GM18507 (cell line): ENCODE data around the gene WFDC1.

Experiments
- DNase-seq: peaks from one replicate; pipeline ENCODE4 v3.0.0; 2011; ENCODE audit warnings: low read depth; ENCODE audit not compliant: insufficient read length; ENCODE audit errors: extremely low spot score
- FAIRE-seq: peaks from 2 replicates; lab custom pipeline; 2011; peaks lifted over from hg19 to GRCh38; lab: Jason Lieb, UNC

Gene WFDC1

DNA sequence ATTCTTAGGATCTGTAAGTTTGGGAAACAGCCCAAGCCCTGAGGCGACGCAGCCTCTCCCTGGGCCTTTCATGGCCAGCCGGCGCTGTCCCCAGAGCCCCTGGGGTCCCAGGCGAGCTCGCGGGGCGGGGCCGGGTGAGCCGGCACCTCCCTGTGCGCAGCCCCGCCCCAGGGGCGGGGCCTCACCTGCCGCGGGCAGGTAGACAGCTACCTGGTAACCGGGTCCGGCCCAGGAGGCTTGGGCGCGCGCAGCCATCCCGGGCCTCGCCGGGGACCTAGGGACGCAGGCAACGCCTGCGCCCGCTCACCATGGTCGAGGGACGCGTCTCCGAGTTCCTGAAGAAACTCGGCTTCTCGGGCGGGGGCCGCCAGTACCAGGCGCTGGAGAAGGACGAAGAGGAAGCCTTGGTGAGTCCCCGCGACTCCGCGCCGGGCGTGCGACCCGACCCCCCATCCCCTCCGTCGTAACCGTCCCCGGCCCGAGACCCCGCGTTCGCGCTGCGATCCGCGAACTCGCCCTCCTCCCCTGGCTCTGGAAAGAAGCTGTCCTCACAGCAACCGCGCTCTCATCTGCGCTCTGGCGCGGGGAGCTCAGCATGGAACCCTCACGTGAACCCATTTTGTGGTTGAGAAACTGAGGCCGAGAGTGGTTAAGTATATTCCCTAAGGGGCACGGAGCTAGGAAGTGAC is 73.8 kb downstream of the WFDC1 start, which contains the start of gene ATP2C2:
ATP2C2 (plus strand) TSS at position 231 of the 689 bp plus-strand sequence; CDS start at position 309, 78 bp downstream.
- no peak for FAIRE-seq

DNA sequence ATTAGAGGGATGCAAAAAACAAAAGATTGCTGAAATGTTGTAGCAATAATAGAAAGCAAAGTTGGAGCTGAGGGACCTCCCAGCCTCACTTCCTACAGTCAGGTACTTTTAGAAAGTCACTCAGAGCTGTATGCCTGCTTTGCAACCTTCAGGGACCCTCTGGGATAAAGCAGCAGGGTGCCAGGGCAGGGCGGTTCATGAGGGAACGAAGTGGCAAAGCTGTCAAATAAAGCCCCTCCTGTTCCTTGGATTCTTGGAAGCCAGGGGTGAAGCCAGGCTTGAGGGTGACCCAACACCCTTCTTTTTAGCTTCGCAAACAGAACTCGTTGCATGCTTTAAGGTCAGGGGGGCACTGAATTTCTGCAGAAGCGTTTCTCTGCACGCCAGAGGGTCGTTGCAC is 74.4 kb downstream of the WFDC1 start:
- DNase-seq: no peak
- FAIRE-seq: no peak

More for the DNA sequence above, 73.8 kb downstream of the WFDC1 start, which contains the start of gene ATP2C2:
- DNase-seq: no peak

- DNase-seq: no peak
- FAIRE-seq: no peak
Observed at GRCh38 chr16:84369938-84370627, 75.4 kb downstream of the WFDC1 start.

- no peak for FAIRE-seq
- DNase-seq: no peak
Observed at GRCh38 chr16:84370723-84371552, 76.3 kb downstream of the WFDC1 start.

DNA sequence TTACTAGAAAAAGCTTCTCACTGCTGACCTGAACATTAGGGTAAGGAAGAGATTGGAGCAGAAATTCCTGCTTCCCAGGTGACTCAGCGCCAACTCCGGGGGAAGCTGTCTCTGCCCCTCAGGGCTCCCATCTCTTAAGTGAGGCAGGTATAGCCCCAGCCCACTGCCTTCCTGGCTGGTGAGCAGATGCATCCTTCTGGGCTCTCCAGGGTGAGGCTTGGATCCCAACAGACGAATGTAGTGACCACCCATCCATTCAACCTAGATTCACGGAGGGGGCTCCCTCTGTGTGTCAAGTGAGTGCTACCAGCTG is 76.8 kb downstream of the WFDC1 start:
- FAIRE-seq: no peak
- no peak for DNase-seq

GRCh38 chr16:84373907-84374489 is 79.3 kb downstream of the WFDC1 start:
- no peak for DNase-seq
- no peak for FAIRE-seq

DNA sequence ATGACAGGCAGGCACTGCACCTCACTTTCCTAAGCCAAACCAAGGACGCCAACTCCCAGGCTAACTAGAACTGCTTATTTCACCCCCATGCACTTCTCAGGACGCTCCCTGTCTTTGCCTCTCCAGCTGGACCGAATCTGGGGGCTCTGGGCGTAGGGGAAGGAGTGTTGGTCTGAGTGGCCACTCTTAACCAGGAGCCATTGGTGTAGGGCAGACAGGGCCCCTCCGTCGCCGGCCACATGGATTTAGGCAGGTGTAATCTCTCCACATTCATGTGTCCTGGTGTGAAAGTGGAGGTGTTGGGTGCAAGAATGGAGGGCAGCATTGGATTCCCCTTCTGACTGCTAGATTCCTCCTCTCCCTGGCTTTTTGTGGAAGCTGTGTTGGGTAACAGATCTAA is 83.4 kb downstream of the WFDC1 start:
- FAIRE-seq (no peak), DNase-seq (no peak)

- DNase-seq (no peak), FAIRE-seq (no peak)
Observed at GRCh38 chr16:84378567-84378966, 83.9 kb downstream of the WFDC1 start.

- FAIRE-seq: no peak
- DNase-seq: no peak
Observed at GRCh38 chr16:84379008-84379708, 84.5 kb downstream of the WFDC1 start.
